ENCODE data around the gene THSD4.

THSD4 gene

DNA sequence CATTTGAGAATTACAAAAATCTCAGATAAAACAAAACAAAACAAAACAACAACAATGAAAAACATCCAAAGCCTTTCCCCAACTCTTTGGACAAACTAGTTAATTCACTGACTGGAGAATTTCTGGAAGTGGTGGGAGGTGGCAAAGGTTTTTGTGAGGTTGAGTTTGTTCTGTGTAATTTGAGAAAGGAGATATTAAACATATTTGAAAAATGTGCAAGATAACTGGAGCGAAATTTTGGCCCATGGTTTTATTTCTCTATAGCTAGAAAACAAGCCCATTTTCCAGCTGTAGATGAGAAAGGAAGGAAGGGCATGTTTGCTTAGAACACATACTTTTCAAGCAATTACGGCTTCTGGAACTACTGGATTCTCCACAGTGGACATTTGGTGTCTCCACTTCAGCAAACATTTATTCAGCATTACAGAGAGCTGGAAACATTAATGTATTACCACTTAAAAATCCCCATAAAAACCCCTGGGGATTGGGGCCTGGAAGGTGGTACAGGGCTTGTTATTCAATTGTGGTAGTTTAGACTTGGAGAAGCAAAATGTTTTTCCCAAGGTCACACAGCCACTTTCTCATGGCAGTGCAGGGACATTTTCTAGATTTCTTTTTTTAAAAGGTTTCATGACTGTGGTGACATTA, 135.8 kb downstream of the THSD4 start:
- H3K4me3 ChIP-seq (ENCODE audit: low read length): no peak overlapping the region
- no peaks in the 10 kb centered on the region for H3K79me2 ChIP-seq (ENCODE audit: control insufficient read depth, low read length)
- H3K27ac ChIP-seq (ENCODE audit: low read depth, low read length): no peak overlapping the region
- no peaks in the 10 kb centered on the region for H3K9me2 ChIP-seq (replicated peaks; ENCODE audit: control insufficient read depth, low read length)
- no peaks in the 10 kb centered on the region for H3K27me3 ChIP-seq (ENCODE audit: control insufficient read depth, low read length)
- no peaks in the 10 kb centered on the region for H3K9me3 ChIP-seq (ENCODE audit: control insufficient read depth, insufficient read depth, low read length)
- H3K4me2 ChIP-seq (ENCODE audit: low read length): no peak overlapping the region
- H3K4me1 ChIP-seq (ENCODE audit: control insufficient read depth, low read length): no peaks in the 10 kb centered on the region
- no peak for TF ChIP-seq CTCF (IDR thresholded peaks at IDR 0.05; ENCODE audit: low read depth, low read length, poor library complexity, severe bottlenecking)
- no peak for TF ChIP-seq EZH2phosphoT487 (IDR thresholded peaks at IDR 0.05; ENCODE audit: borderline replicate concordance, low read length)
- H4K20me1 ChIP-seq (ENCODE audit: control insufficient read depth, insufficient read depth, low read depth, low read length): no peaks in the 10 kb centered on the region
- H3F3A ChIP-seq (ENCODE audit: control insufficient read depth, insufficient read depth): no peaks in the 10 kb centered on the region
- no peaks in the 10 kb centered on the region for H3K36me3 ChIP-seq (ENCODE audit: control insufficient read depth, low read length)

DNA sequence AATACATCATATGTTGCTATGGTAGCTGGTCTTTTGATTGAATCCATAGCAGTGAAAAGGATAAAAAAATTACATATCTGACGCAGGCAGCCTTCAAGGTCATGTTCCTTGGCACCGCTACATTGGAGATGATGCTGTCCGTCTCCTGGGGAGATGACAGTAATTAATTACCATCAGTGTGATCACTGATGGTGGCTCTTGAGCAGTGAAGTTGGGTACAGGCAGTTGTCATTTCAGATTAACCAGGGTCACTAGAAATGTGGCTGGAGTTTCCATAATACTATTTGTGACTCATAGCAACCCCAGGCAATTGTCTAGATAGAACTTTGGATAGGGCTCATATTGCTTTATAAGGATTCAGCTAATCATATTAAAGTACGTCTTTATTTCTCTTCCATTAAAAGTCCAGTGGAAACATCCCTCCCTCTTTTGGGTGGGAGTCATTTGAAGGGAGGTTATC, 136.3 kb downstream of the THSD4 start:
- Histone ChIP-seq H3K9me3 (ENCODE audit: control insufficient read depth, insufficient read depth, low read length) (no peaks in the 10 kb centered on the region), H3K36me3 (ENCODE audit: control insufficient read depth, low read length) (no peaks in the 10 kb centered on the region), H3K4me2 (ENCODE audit: low read length) (no peak overlapping the region), H3K4me3 (ENCODE audit: low read length) (no peak overlapping the region), H3K9me2 (replicated peaks; ENCODE audit: control insufficient read depth, low read length) (no peaks in the 10 kb centered on the region), H4K20me1 (ENCODE audit: control insufficient read depth, insufficient read depth, low read depth, low read length) (no peaks in the 10 kb centered on the region), H3K4me1 (ENCODE audit: control insufficient read depth, low read length) (no peaks in the 10 kb centered on the region), H3K27me3 (ENCODE audit: control insufficient read depth, low read length) (no peaks in the 10 kb centered on the region), H3K27ac (ENCODE audit: low read depth, low read length) (no peak overlapping the region), H3F3A (ENCODE audit: control insufficient read depth, insufficient read depth) (no peaks in the 10 kb centered on the region), H3K79me2 (ENCODE audit: control insufficient read depth, low read length) (no peaks in the 10 kb centered on the region)
- TF ChIP-seq CTCF (IDR thresholded peaks at IDR 0.05; ENCODE audit: low read depth, low read length, poor library complexity, severe bottlenecking): no peak
- no peak for TF ChIP-seq EZH2phosphoT487 (IDR thresholded peaks at IDR 0.05; ENCODE audit: borderline replicate concordance, low read length)

DNA sequence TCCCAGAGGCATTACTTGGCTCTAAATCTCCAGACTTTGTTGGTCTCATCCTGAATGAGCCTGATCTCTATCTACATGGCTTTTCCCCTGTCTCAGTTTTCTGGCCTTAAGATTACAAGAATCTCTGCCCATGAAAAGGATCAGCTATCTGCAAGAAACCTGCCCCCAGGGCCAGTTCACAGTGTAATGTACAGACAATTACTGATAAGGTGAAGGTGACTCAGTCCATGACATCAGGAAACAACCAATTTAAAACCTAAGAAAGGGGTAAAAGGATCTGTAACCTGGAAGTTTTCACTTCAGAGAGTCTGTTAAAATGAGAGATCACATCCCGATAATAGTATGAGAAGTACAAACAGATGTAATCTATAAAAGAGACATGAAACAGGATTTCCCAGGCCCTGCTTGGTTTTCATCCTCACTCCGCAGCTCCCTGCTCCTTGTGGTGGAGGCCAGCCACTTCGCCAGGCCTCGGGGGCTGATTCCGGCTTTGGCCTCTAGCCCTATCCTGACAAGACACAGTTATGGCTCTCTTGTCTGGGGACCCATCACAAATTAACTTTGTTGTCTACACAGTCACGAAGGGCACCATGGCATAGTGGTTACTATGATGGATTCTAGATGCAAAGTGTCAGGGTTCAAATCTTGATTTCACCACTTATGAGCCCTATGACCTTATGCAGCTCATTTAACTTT, 136.9 kb downstream of the THSD4 start:
- no peaks in the 10 kb centered on the region for H3F3A ChIP-seq (ENCODE audit: control insufficient read depth, insufficient read depth)
- H3K79me2 ChIP-seq (ENCODE audit: control insufficient read depth, low read length): no peaks in the 10 kb centered on the region
- no peaks in the 10 kb centered on the region for H3K36me3 ChIP-seq (ENCODE audit: control insufficient read depth, low read length)
- H3K27ac ChIP-seq (ENCODE audit: low read depth, low read length): no peak overlapping the region
- H3K9me3 ChIP-seq (ENCODE audit: control insufficient read depth, insufficient read depth, low read length): no peaks in the 10 kb centered on the region
- no peak overlapping the region for H3K4me3 ChIP-seq (ENCODE audit: low read length)
- H3K4me2 ChIP-seq (ENCODE audit: low read length): no peak overlapping the region
- TF ChIP-seq CTCF (IDR thresholded peaks at IDR 0.05; ENCODE audit: low read depth, low read length, poor library complexity, severe bottlenecking) (no peak), EZH2phosphoT487 (IDR thresholded peaks at IDR 0.05; ENCODE audit: borderline replicate concordance, low read length) (no peak)
- no peaks in the 10 kb centered on the region for H3K27me3 ChIP-seq (ENCODE audit: control insufficient read depth, low read length)
- H3K9me2 ChIP-seq (replicated peaks; ENCODE audit: control insufficient read depth, low read length): no peaks in the 10 kb centered on the region
- H3K4me1 ChIP-seq (ENCODE audit: control insufficient read depth, low read length): no peaks in the 10 kb centered on the region
- no peaks in the 10 kb centered on the region for H4K20me1 ChIP-seq (ENCODE audit: control insufficient read depth, insufficient read depth, low read depth, low read length)
